Keratinocyte (primary cell): Measurements from ENCODE around the gene ORAI3. TPM values are rescaled to one million over a fixed set of nuclear protein-coding genes. Genes with fewer than 3 reads are reported as not detected.

Experiments used
- DNase-seq: peaks from one replicate; pipeline ENCODE4 v3.0.0-alpha.2; 2011; ENCODE audit warnings: low read depth, missing footprints, low spot score
- FAIRE-seq: peaks from 2 replicates; lab custom pipeline; 2011; peaks lifted over from hg19 to GRCh38; lab: Jason Lieb, UNC
- H2AFZ ChIP-seq: 2 replicates; pipeline ENCODE4 v1.6.0; 2012; ENCODE audit warnings: low read length, control low read depth, inconsistent platforms; ENCODE audit not compliant: control insufficient read depth
- H3K27ac ChIP-seq: 2 replicates; pipeline ENCODE4 v1.5.1; 2011; ENCODE audit warnings: low read length; ENCODE audit not compliant: control insufficient read depth, insufficient read depth
- H3K27me3 ChIP-seq: 3 replicates; pipeline ENCODE4 v1.6.0; 2011; ENCODE audit warnings: low read length; ENCODE audit not compliant: control insufficient read depth, insufficient read depth; ENCODE audit errors: extremely low read depth
- H3K36me3 ChIP-seq, 2 experiments: 2 replicates in 1 of 2; 3 replicates in 1 of 2; pipeline ENCODE4 v1.5.1; 2011; ENCODE audit warnings: low read length in 2 of 2, mild to moderate bottlenecking in 1 of 2; ENCODE audit not compliant: control insufficient read depth in 2 of 2, insufficient read depth in 2 of 2; ENCODE audit errors: extremely low read depth in 1 of 2
- H3K4me1 ChIP-seq: 3 replicates; pipeline ENCODE4 v1.5.1; 2011; ENCODE audit warnings: low read length; ENCODE audit not compliant: control insufficient read depth, insufficient read depth; ENCODE audit errors: extremely low read depth
- H3K4me2 ChIP-seq: 3 replicates; pipeline ENCODE4 v1.6.0; 2011; ENCODE audit warnings: low read depth, low read length; ENCODE audit not compliant: control insufficient read depth, insufficient read depth; ENCODE audit errors: extremely low read depth
- H3K4me3 ChIP-seq, 3 experiments: fragments of 200-600 bp in 1 of 3; sonication (generic) in 1 of 3; 2 replicates in 2 of 3; 3 replicates in 1 of 3; pipeline ENCODE4 v1.5.1; 2011 to 2016; ENCODE audit warnings: low read length in 3 of 3, mild to moderate bottlenecking in 3 of 3, control low read depth in 2 of 3, inconsistent platforms in 1 of 3, low read depth in 1 of 3, mixed read lengths in 1 of 3, mixed run types in 1 of 3, moderate library complexity in 1 of 3; ENCODE audit not compliant: control insufficient read depth in 2 of 3, insufficient read depth in 2 of 3; ENCODE audit errors: extremely low read depth in 1 of 3
- H3K79me2 ChIP-seq: 2 replicates; pipeline ENCODE4 v1.6.0; 2012; ENCODE audit warnings: low read length; ENCODE audit not compliant: control insufficient read depth, insufficient read depth
- H3K9ac ChIP-seq: 3 replicates; pipeline ENCODE4 v1.6.0; 2011; ENCODE audit warnings: low read length; ENCODE audit not compliant: control insufficient read depth, insufficient read depth; ENCODE audit errors: extremely low read depth
- H3K9me1 ChIP-seq: 3 replicates; pipeline ENCODE4 v1.6.0; 2011; ENCODE audit warnings: low read length; ENCODE audit not compliant: control insufficient read depth, insufficient read depth; ENCODE audit errors: extremely low read depth
- H3K9me3 ChIP-seq: 2 replicates; pipeline ENCODE4 v1.5.1; 2012; ENCODE audit warnings: low read depth, low read length; ENCODE audit not compliant: control insufficient read depth
- H4K20me1 ChIP-seq: 3 replicates; pipeline ENCODE4 v1.6.0; 2011; ENCODE audit warnings: low read length; ENCODE audit not compliant: control insufficient read depth, insufficient read depth; ENCODE audit errors: extremely low read depth
- EZH2 ChIP-seq: IDR thresholded peaks from one replicate; pipeline ENCODE4 v1.6.1; 2012; ENCODE audit warnings: inconsistent platforms, mild to moderate bottlenecking, low read length, moderate library complexity
- dilution Hi-C: fragments of 300-500 bp; cut with MboI; formaldehyde crosslinking; loops from one replicate; pipeline ENCODE4 v1.7.0; 2020; ENCODE audit warnings: low sequenced_read_pairs; ENCODE audit not compliant: extremely low pct_ligation_motif_present
- polyA plus RNA-seq, 5 experiments: library from polyadenylated mRNA; depleted of rRNA in 3 of 5; stranded (reverse) in 3 of 5; stranded (forward) in 1 of 5; unstranded in 1 of 5; fragments of >200 nt; gene quantifications; 1 replicate in 1 of 5; 2 replicates in 3 of 5; 3 replicates in 1 of 5; pipeline versions ENCODE4 v1.2.1 to v1.2.3, GENCODE V29; 2011 to 2012; ENCODE audit warnings: missing spikeins in 2 of 5, low read depth in 1 of 5, low replicate concordance in 1 of 5
- TF ChIP-seq, protein P1 (sequence below), 3 experiments: IDR thresholded peaks in 1 of 3; conservative IDR thresholded peaks in 1 of 3; optimal IDR thresholded peaks in 1 of 3; 2 replicates in 2 of 3; 3 replicates in 1 of 3; pipeline versions ENCODE3 to v1.5.1; 2011; ENCODE audit warnings: low read length in 3 of 3, mild to moderate bottlenecking in 3 of 3, moderate library complexity in 2 of 3, control low read depth in 1 of 3, inconsistent platforms in 1 of 3; ENCODE audit not compliant: insufficient read depth in 2 of 3; ENCODE audit errors: extremely low read depth in 1 of 3

Gene ORAI3
- polyA plus RNA-seq, 1 donor (not counting 4 experiments of a cell fraction or from before 2014, with no cell fraction given) = 8.1 TPM

DNA sequence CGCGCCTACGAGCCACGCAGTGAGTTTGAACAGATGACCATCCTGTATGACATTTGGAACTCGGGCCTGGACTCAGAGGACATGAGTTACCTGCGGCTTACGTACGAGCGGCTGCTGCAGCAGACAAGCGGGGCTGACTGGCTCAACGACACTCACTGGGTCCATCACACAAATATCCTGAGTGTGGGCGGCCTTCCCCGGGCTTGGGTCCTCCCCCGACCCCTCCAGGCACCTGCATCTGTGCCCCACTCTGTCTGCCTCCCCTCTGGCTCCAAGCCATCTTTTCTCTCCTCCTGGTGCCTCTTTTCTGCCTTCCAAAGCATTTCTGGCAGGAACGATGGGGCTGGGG is 31.1 kb downstream of the ORAI3 start:
- Histone ChIP-seq H3K27me3 (no peaks in the 10 kb centered on the region), H3K9me3 (no peaks in the 10 kb centered on the region), H3K79me2 (peaks cover 3% of the 10 kb centered on the region), H3K4me3 (no peak overlapping the region), H3K9me1 (no peaks in the 10 kb centered on the region), H3K9ac (no peak overlapping the region), H3K36me3 (peaks cover 16 to 30% of the 10 kb centered on the region in 2 experiments), H3K27ac (no peak overlapping the region), H4K20me1 (peaks cover 2% of the 10 kb centered on the region), H3K4me2 (no peak overlapping the region), H3K4me1 (peaks cover 8% of the 10 kb centered on the region), H2AFZ (no peak overlapping the region)
- DNase-seq (no peak), FAIRE-seq (no peak)
- TF ChIP-seq EZH2 = no peak
- TF ChIP-seq, protein P1, sequence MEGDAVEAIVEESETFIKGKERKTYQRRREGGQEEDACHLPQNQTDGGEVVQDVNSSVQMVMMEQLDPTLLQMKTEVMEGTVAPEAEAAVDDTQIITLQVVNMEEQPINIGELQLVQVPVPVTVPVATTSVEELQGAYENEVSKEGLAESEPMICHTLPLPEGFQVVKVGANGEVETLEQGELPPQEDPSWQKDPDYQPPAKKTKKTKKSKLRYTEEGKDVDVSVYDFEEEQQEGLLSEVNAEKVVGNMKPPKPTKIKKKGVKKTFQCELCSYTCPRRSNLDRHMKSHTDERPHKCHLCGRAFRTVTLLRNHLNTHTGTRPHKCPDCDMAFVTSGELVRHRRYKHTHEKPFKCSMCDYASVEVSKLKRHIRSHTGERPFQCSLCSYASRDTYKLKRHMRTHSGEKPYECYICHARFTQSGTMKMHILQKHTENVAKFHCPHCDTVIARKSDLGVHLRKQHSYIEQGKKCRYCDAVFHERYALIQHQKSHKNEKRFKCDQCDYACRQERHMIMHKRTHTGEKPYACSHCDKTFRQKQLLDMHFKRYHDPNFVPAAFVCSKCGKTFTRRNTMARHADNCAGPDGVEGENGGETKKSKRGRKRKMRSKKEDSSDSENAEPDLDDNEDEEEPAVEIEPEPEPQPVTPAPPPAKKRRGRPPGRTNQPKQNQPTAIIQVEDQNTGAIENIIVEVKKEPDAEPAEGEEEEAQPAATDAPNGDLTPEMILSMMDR (optimal IDR thresholded peaks at IDR 0.05 in 1 of 3, IDR thresholded peaks at IDR 0.05 in 1 of 3, conservative IDR thresholded peaks at IDR 0.05 in 1 of 3; ENCODE audit: extremely low read depth in 1 of 3, insufficient read depth in 2 of 3, low read length in 3 of 3) = no peak
- dilution Hi-C loops = no loop called here

DNA sequence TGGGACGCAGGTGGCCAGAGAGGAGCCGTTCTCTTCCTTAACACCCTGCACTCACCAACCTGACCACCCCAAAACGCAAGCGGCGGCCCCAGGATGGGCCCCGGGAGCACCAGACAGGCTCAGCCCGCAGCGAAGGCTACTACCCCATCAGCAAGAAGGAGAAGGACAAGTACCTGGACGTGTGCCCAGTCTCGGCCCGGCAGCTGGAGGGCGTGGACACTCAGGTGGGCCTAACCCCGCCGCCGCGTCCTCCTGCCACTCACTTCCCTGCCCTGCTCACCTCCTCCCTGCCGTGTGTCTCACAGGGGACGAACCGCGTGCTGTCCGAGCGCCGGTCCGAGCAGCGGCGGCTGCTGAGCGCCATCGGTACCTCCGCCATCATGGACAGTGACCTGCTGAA is 31.6 kb downstream of the ORAI3 start:
- Histone ChIP-seq H3K9me3 (no peaks in the 10 kb centered on the region), H3K36me3 (peaks cover 16 to 30% of the 10 kb centered on the region in 2 experiments), H3K4me2 (no peak overlapping the region), H3K4me1 (peaks cover 12% of the 10 kb centered on the region), H3K27me3 (no peaks in the 10 kb centered on the region), H3K27ac (no peak overlapping the region), H4K20me1 (peaks cover 2% of the 10 kb centered on the region), H2AFZ (no peak overlapping the region), H3K9ac (no peak overlapping the region), H3K79me2 (peaks cover 3% of the 10 kb centered on the region), H3K9me1 (no peaks in the 10 kb centered on the region), H3K4me3 (no peak overlapping the region)
- FAIRE-seq (no peak), DNase-seq (no peak)
- dilution Hi-C loops = no loop called here
- TF ChIP-seq, protein P1 (optimal IDR thresholded peaks at IDR 0.05 in 1 of 3, IDR thresholded peaks at IDR 0.05 in 1 of 3, conservative IDR thresholded peaks at IDR 0.05 in 1 of 3; ENCODE audit: extremely low read depth in 1 of 3, insufficient read depth in 2 of 3, low read length in 3 of 3) = no peak
- TF ChIP-seq EZH2 = no peak
